H1 (cell line): ENCODE results near the gene PLA2G2E. TPM values are rescaled to one million over a fixed set of nuclear protein-coding genes. Genes with fewer than 3 reads are reported as not detected.

Source experiments
- CTCF ChIA-PET: fragments of 300-600 bp; sonication (Branson Sonifier 250); formaldehyde crosslinking; loops from one replicate; lab custom pipeline; 2021; ENCODE audit not compliant: partially characterized antibody; lab: Charles Lee
- POLR2A ChIA-PET: fragments of 300-600 bp; sonication (Branson Sonifier 250); formaldehyde crosslinking; loops from one replicate; lab custom pipeline; 2021; ENCODE audit warnings: inconsistent platforms; ENCODE audit not compliant: partially characterized antibody; lab: Charles Lee
- DNase-seq, 2 experiments: peaks; one replicate each; pipeline versions ENCODE4 v3.0.0 to v3.0.0-alpha.2; 2010 to 2022; ENCODE audit warnings: low spot score in 2 of 2, low read depth in 1 of 2, mixed read lengths in 1 of 2
- FAIRE-seq: peaks from 2 replicates; lab custom pipeline; 2011; peaks lifted over from hg19 to GRCh38; lab: Jason Lieb, UNC
- H2AFZ ChIP-seq: 2 replicates; pipeline ENCODE4 v1.8.1; 2012; ENCODE audit warnings: low read length, inconsistent platforms
- H2AK5ac ChIP-seq: 2 replicates; pipeline ENCODE4 v1.6.1; 2013; ENCODE audit warnings: low read depth, low read length
- H2BK120ac ChIP-seq: replicated peaks from 2 replicates; pipeline ENCODE3; 2013; ENCODE audit warnings: low read depth, low read length, inconsistent platforms
- H2BK12ac ChIP-seq: 2 replicates; pipeline ENCODE4 v1.6.1; 2013; ENCODE audit warnings: low read depth, low read length
- H2BK15ac ChIP-seq: 2 replicates; pipeline ENCODE4 v1.6.1; 2013; ENCODE audit warnings: low read length
- H2BK20ac ChIP-seq: 2 replicates; pipeline ENCODE4 v1.6.1; 2013; ENCODE audit warnings: low read length
- H2BK5ac ChIP-seq: 2 replicates; pipeline ENCODE4 v1.6.1; 2013; ENCODE audit warnings: low read depth, low read length
- H3K14ac ChIP-seq: 2 replicates; pipeline ENCODE4 v1.6.1; 2013; ENCODE audit warnings: inconsistent platforms; ENCODE audit not compliant: insufficient read length
- H3K18ac ChIP-seq: 2 replicates; pipeline ENCODE4 v1.6.1; 2013; ENCODE audit warnings: low read length; ENCODE audit errors: extremely low read depth
- H3K23ac ChIP-seq: 2 replicates; pipeline ENCODE4 v1.6.1; 2013; ENCODE audit warnings: inconsistent platforms; ENCODE audit not compliant: insufficient read length
- H3K23me2 ChIP-seq: 2 replicates; pipeline ENCODE4 v1.6.1; 2013; ENCODE audit warnings: low read depth, low read length
- H3K27ac ChIP-seq: 2 replicates; pipeline ENCODE4 v1.6.1; 2011; ENCODE audit warnings: low read depth, low read length, inconsistent platforms
- H3K27me3 ChIP-seq, 4 experiments: replicated peaks in 1 of 4; 1 replicate in 1 of 4; 2 replicates in 3 of 4; pipeline versions ENCODE4 v1.6.1 to v1.8.1; 2011 to 2013; ENCODE audit warnings: low read length in 3 of 4, mild to moderate bottlenecking in 3 of 4, inconsistent platforms in 2 of 4, mixed read lengths in 2 of 4, moderate library complexity in 1 of 4; ENCODE audit not compliant: control insufficient read depth in 3 of 4, insufficient read depth in 3 of 4; ENCODE audit errors: extremely low read depth in 1 of 4
- H3K36me3 ChIP-seq, 4 experiments: 2 replicates each; pipeline versions ENCODE4 v1.6.1 to v1.8.1; 2011 to 2013; ENCODE audit warnings: mild to moderate bottlenecking in 4 of 4, low read length in 3 of 4, moderate library complexity in 2 of 4, control low read depth in 1 of 4, inconsistent platforms in 1 of 4; ENCODE audit not compliant: insufficient read depth in 4 of 4, control insufficient read depth in 2 of 4
- H3K4ac ChIP-seq: replicated peaks from 2 replicates; pipeline ENCODE3; 2013; ENCODE audit warnings: low read length, low read depth, mixed read lengths, inconsistent platforms; ENCODE audit not compliant: insufficient read length
- H3K4me1 ChIP-seq, 4 experiments: replicated peaks in 1 of 4; 1 replicate in 1 of 4; 2 replicates in 3 of 4; pipeline versions ENCODE4 v1.6.1 to v1.8.1; 2011 to 2013; ENCODE audit warnings: low read length in 3 of 4, inconsistent platforms in 2 of 4, mixed read lengths in 1 of 4; ENCODE audit not compliant: insufficient read depth in 4 of 4, control insufficient read depth in 3 of 4
- H3K4me2 ChIP-seq, 2 experiments: 2 replicates each; pipeline versions ENCODE4 v1.6.1 to v1.8.1; 2011 to 2013; ENCODE audit warnings: low read depth in 2 of 2, low read length in 2 of 2, control low read depth in 1 of 2, inconsistent platforms in 1 of 2, mild to moderate bottlenecking in 1 of 2; ENCODE audit not compliant: insufficient read depth in 1 of 2
- H3K4me3 ChIP-seq, 4 experiments: fragments of 200-600, 300-600 bp in 1 of 4; sonication (generic), shearing (Covaris generic), sonication (Bioruptor Twin) in 1 of 4; 2 replicates each; pipeline versions ENCODE4 v1.5.1 to v1.8.1; 2011 to 2016; ENCODE audit warnings: low read length in 4 of 4, low read depth in 3 of 4, control low read depth in 2 of 4, inconsistent platforms in 2 of 4, mild to moderate bottlenecking in 2 of 4, mixed read lengths in 1 of 4, moderate library complexity in 1 of 4; ENCODE audit not compliant: insufficient read depth in 2 of 4; ENCODE audit errors: extremely low read depth in 1 of 4
- H3K56ac ChIP-seq: replicated peaks from 2 replicates; pipeline ENCODE3; 2013; ENCODE audit warnings: low read depth, mild to moderate bottlenecking, mixed read lengths, low read length, inconsistent platforms; ENCODE audit not compliant: insufficient read length
- H3K79me1 ChIP-seq: 2 replicates; pipeline ENCODE4 v1.6.1; 2013; ENCODE audit warnings: low read depth, low read length, control low read depth
- H3K79me2 ChIP-seq, 2 experiments: 2 replicates each; pipeline versions ENCODE4 v1.6.1 to v1.8.1; 2012 to 2013; ENCODE audit warnings: low read length in 2 of 2, mild to moderate bottlenecking in 2 of 2, inconsistent platforms in 1 of 2; ENCODE audit not compliant: insufficient read depth in 2 of 2, control insufficient read depth in 1 of 2
- H3K9ac ChIP-seq, 4 experiments: replicated peaks in 1 of 4; 1 replicate in 1 of 4; 2 replicates in 3 of 4; pipeline versions ENCODE4 v1.6.1 to v1.8.1; 2011 to 2013; ENCODE audit warnings: low read depth in 3 of 4, low read length in 3 of 4, control low read depth in 2 of 4, mild to moderate bottlenecking in 2 of 4, moderate library complexity in 2 of 4, inconsistent platforms in 1 of 4; ENCODE audit errors: extremely low read depth in 1 of 4
- H3K9me3 ChIP-seq, 2 experiments: 2 replicates each; pipeline versions ENCODE4 v1.6.1 to v1.8.1; 2012 to 2013; ENCODE audit warnings: mild to moderate bottlenecking in 2 of 2, moderate library complexity in 2 of 2, control low read depth in 1 of 2, inconsistent platforms in 1 of 2, low read depth in 1 of 2, low read length in 1 of 2, mixed read lengths in 1 of 2; ENCODE audit not compliant: insufficient read depth in 2 of 2
- H4K20me1 ChIP-seq, 2 experiments: replicated peaks in 1 of 2; 2 replicates each; pipeline versions ENCODE3 to v1.8.1; 2011 to 2013; ENCODE audit warnings: inconsistent platforms in 2 of 2, low read length in 2 of 2, mild to moderate bottlenecking in 1 of 2; ENCODE audit not compliant: insufficient read depth in 2 of 2, control insufficient read depth in 1 of 2
- H4K5ac ChIP-seq: 2 replicates; pipeline ENCODE4 v1.6.1; 2013; ENCODE audit warnings: low read length, low read depth, mixed read lengths, inconsistent platforms; ENCODE audit not compliant: insufficient read length
- H4K8ac ChIP-seq: 2 replicates; pipeline ENCODE4 v1.8.0; 2013; ENCODE audit warnings: mild to moderate bottlenecking, moderate library complexity, low read length, inconsistent platforms; ENCODE audit not compliant: insufficient read depth; ENCODE audit errors: extremely low read depth
- H4K91ac ChIP-seq: replicated peaks from 2 replicates; pipeline ENCODE3; 2013; ENCODE audit warnings: low read length, mixed read lengths, inconsistent platforms; ENCODE audit not compliant: insufficient read length
- BCL11A ChIP-seq, 2 experiments: IDR thresholded peaks; one replicate each; pipeline ENCODE4 v1.6.1; 2011; ENCODE audit warnings: low read depth in 2 of 2, low read length in 2 of 2, mild to moderate bottlenecking in 2 of 2
- CREB1 ChIP-seq: IDR thresholded peaks from 2 replicates; pipeline ENCODE4 v1.6.1; 2012; ENCODE audit warnings: inconsistent platforms
- EGR1 ChIP-seq: IDR thresholded peaks from 2 replicates; pipeline ENCODE4 v1.6.1; 2011; ENCODE audit warnings: low read depth, low read length, borderline replicate concordance
- EP300 ChIP-seq, 2 experiments: IDR thresholded peaks; 1 replicate in 1 of 2; 2 replicates in 1 of 2; pipeline ENCODE4 v1.6.1; 2011 to 2012; ENCODE audit warnings: low read depth in 2 of 2, low read length in 2 of 2, mild to moderate bottlenecking in 2 of 2, borderline replicate concordance in 1 of 2, inconsistent platforms in 1 of 2, moderate library complexity in 1 of 2
- KDM5A ChIP-seq: fragments of 200-600 bp; IDR thresholded peaks from 2 replicates; pipeline ENCODE4 v1.7.1; 2012; ENCODE audit warnings: mild to moderate bottlenecking, low read length, inconsistent platforms, mixed read lengths
- MAX ChIP-seq: IDR thresholded peaks from 2 replicates; pipeline ENCODE4 v1.6.1; 2012; ENCODE audit warnings: inconsistent platforms
- NRF1 ChIP-seq: IDR thresholded peaks from 2 replicates; pipeline ENCODE4 v1.6.1; 2011; ENCODE audit warnings: mild to moderate bottlenecking, low read depth, low read length, improper control_type of control experiment
- SIN3A ChIP-seq, 2 experiments: IDR thresholded peaks in 1 of 2; conservative IDR thresholded peaks in 1 of 2; 2 replicates each; pipeline ENCODE4 v1.6.1; 2011 to 2012; ENCODE audit warnings: low read length in 2 of 2, improper control_type of control experiment in 1 of 2, low read depth in 1 of 2, mild to moderate bottlenecking in 1 of 2
- ZNF274 ChIP-seq: IDR thresholded peaks from 2 replicates; pipeline ENCODE4 v1.7.0; 2012; ENCODE audit warnings: low read length, borderline replicate concordance; ENCODE audit errors: extremely low read depth
- WGBS, 2 experiments: shearing (Covaris generic) in 1 of 2; methylation state at CpG; one replicate each; pipeline versions ENCODE4 v1.1.6 to v1.1.7; 2013 to 2015; ENCODE audit warnings: low lambda C conversion rate in 2 of 2, mixed read lengths in 2 of 2, inconsistent platforms in 1 of 2, low coverage in 1 of 2, missing lambda C conversion rate in 1 of 2; ENCODE audit not compliant: insufficient replicate concordance in 2 of 2, insufficient coverage in 1 of 2, insufficient read length in 1 of 2; ENCODE audit errors: extremely low coverage in 1 of 2, missing lambda C conversion rate in 1 of 2; 5-methylcytosine and 5-hydroxymethylcytosine counted together
- polyA plus RNA-seq, 7 experiments: library from polyadenylated mRNA; depleted of rRNA in 3 of 7; stranded (reverse) in 5 of 7; unstranded in 2 of 7; fragments of >200 nt in 5 of 7; fragments of 200-250 nt in 2 of 7; gene quantifications; 1 replicate in 5 of 7; 2 replicates in 1 of 7; 4 replicates in 1 of 7; pipeline versions ENCODE4 v1.2.1 to v1.2.3, GENCODE V29; 2011 to 2013; ENCODE audit warnings: missing spikeins in 2 of 7, mixed read lengths in 2 of 7
- total RNA-seq: library from RNA; stranded (reverse); fragmentation: NEBNext Ultra II Directional; extraction: Animal tissue kit (Norgen Biotek cat#: 25700); gene quantifications from 2 replicates; pipeline ENCODE4 v1.2.1, GENCODE V29; 2021

PLA2G2E gene
- total and polyA plus RNA-seq, 2 of the 8 experiments (the other 6 are each of a cell fraction or from before 2014, with no cell fraction given), result not detected

DNA sequence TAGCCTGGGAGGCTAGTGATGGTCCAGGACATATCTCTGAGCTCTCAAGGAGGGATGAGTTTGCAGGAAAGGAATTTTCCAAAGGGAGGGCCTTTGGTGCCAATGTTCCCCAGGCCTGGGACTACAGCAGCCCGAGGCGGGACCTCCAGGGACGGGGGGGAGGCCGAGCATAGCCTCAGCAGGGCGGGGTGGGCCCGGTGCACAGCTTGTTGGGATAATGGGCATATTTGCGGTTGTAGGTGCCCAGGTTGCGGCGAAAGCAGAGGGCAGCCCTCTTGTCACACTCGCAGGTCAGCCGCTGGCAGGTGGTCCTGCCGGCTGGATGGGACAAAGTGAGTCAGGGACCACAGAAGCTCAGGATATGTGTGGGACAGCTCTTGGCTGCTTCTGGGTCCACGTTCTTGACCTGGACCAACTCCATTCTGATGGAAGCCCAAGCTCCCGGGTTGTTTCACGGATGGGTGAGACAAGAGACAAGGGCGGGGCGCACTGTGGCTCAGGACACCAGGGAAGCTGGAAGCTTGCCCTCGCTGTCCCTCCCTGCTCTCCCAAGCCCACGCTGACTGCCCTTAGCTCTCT lies 3.2 kb downstream of the PLA2G2E start:
- H2BK20ac ChIP-seq, result no peak overlapping the region
- H3K9me3 ChIP-seq, result no peaks in the 10 kb centered on the region
- no peak overlapping the region for H3K9ac ChIP-seq
- peaks cover 0 to 3% (median 0%) of the 10 kb centered on the region in 4 experiments; a peak in 1 of 7 replicates for H3K4me1 ChIP-seq
- H4K5ac ChIP-seq, result no peak overlapping the region
- no peak overlapping the region for H3K4ac ChIP-seq
- H2BK5ac ChIP-seq, result no peak overlapping the region
- no peaks in the 10 kb centered on the region for H3K79me2 ChIP-seq
- H4K91ac ChIP-seq, result no peak overlapping the region
- H3K4me2 ChIP-seq, result no peak overlapping the region
- H2BK120ac ChIP-seq, result no peak overlapping the region
- no peaks in the 10 kb centered on the region for H3K23me2 ChIP-seq
- H3K23ac ChIP-seq, result no peak overlapping the region
- POLR2A ChIA-PET, result interaction anchor here (1.1 to 1.3 kb wide), 2 partner anchors 232 to 244 kb away, joined by 3 to 4 read pairs; no protein-coding TSS in a partner anchor
- 94% methylated on average over 18 of the region's 19 CpGs; no CpG with 5 or more reads in 1 of the 2 experiments for WGBS, 2 experiments
- no peaks in the 10 kb centered on the region for H3K27me3 ChIP-seq
- no peak overlapping the region for H3K27ac ChIP-seq
- FAIRE-seq (no peak), DNase-seq (no peak)
- TF ChIP-seq BCL11A (IDR thresholded peaks at IDR 0.05; ENCODE audit: low read depth in 2 of 2, low read length in 2 of 2) (no peak), ZNF274 (no peak), EGR1 (no peak), EP300 (IDR thresholded peaks at IDR 0.05; ENCODE audit: borderline replicate concordance in 1 of 2, low read depth in 2 of 2, low read length in 2 of 2) (no peak), KDM5A (no peak), CREB1 (no peak), SIN3A (conservative IDR thresholded peaks at IDR 0.05 in 1 of 2, IDR thresholded peaks at IDR 0.05 in 1 of 2; ENCODE audit: low read depth in 1 of 2, low read length in 2 of 2) (no peak), NRF1 (no peak), MAX (no peak)
- H3K14ac ChIP-seq, result no peak overlapping the region
- H3K56ac ChIP-seq, result no peak overlapping the region
- H2BK15ac ChIP-seq, result no peak overlapping the region
- H3K36me3 ChIP-seq, result no peaks in the 10 kb centered on the region
- CTCF ChIA-PET, result interaction anchor here (0.5 to 10.5 kb wide), 20 partner anchors 9 to 679 kb away, joined by 3 to 127 read pairs (median 4); no protein-coding TSS in a partner anchor
- H2BK12ac ChIP-seq, result peak overlapping the region; percentile 70; the same call in 1 of the 2 replicates
- no peak overlapping the region for H2AFZ ChIP-seq
- H4K20me1 ChIP-seq, result no peaks in the 10 kb centered on the region
- H3K79me1 ChIP-seq, result no peaks in the 10 kb centered on the region
- no peak overlapping the region for H3K18ac ChIP-seq
- no peak overlapping the region for H4K8ac ChIP-seq
- H2AK5ac ChIP-seq, result no peak overlapping the region
- no peak overlapping the region for H3K4me3 ChIP-seq
